HL-60 (cell line): Measurements from ENCODE around the gene SCAF11.

Experiments used
- GABPA ChIP-seq: IDR thresholded peaks from 2 replicates; pipeline ENCODE4 v1.6.1; 2012; ENCODE audit warnings: low read depth
- POLR2AphosphoS5 ChIP-seq: IDR thresholded peaks from 2 replicates; pipeline ENCODE4 v1.6.1; 2012; ENCODE audit warnings: low read depth
- TF ChIP-seq, protein P1 (sequence below): IDR thresholded peaks from one replicate; pipeline ENCODE4 v1.5.1; 2011; ENCODE audit warnings: low read length, control low read depth, inconsistent platforms; ENCODE audit not compliant: insufficient read depth

DNA sequence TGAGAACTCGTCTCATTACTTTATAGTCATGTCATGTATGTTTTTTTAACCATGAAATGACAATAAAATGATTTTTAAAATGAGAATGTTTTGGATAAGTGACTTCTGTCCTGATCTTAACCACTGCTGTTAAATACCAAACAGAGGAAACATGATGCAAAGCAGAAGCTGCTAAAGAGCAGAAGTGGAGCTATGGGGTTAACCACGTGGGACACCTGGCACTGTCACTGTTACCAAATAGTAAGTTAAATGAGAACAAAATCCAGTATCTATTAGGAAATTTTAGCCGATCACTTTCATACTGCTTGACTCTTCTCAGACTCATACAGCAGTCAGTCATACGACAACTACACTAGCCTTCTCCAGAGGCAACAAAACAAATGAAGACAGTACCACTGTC, 82.4 kb downstream of the SCAF11 start:
- TF ChIP-seq, protein P1, sequence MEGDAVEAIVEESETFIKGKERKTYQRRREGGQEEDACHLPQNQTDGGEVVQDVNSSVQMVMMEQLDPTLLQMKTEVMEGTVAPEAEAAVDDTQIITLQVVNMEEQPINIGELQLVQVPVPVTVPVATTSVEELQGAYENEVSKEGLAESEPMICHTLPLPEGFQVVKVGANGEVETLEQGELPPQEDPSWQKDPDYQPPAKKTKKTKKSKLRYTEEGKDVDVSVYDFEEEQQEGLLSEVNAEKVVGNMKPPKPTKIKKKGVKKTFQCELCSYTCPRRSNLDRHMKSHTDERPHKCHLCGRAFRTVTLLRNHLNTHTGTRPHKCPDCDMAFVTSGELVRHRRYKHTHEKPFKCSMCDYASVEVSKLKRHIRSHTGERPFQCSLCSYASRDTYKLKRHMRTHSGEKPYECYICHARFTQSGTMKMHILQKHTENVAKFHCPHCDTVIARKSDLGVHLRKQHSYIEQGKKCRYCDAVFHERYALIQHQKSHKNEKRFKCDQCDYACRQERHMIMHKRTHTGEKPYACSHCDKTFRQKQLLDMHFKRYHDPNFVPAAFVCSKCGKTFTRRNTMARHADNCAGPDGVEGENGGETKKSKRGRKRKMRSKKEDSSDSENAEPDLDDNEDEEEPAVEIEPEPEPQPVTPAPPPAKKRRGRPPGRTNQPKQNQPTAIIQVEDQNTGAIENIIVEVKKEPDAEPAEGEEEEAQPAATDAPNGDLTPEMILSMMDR: no peak
- TF ChIP-seq GABPA (no peak), POLR2AphosphoS5 (no peak)
